NCI-H1105 treated with DMSO at 0.1 percent for 48 hours (cell line): Measurements from ENCODE around the gene NDC80.

ENCODE experiments used
- DNase-seq: peaks from one replicate; lab custom pipeline; 2025; lab: John Stamatoyannopoulos, UW

Gene NDC80

DNA sequence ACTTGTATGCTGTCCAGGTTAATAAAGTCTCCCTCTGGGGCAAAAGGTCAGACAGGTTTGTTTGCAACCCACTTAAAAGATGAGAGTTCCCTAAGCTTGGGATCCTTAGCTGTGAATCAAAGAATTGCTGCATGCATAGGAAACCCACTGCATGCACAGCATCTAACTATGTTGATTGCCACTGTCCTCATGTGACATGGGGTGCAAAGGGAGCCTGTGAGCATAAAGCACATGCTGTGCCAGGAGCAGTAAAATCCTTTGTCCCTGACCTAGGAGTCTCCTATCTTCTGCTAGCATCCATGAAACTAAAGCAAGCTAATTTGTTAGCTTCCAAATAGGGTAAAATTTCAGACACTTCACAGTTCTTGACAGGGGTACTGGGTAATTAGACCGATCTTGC is 13.8 kb upstream of the NDC80 start:
- no peak for DNase-seq

DNA sequence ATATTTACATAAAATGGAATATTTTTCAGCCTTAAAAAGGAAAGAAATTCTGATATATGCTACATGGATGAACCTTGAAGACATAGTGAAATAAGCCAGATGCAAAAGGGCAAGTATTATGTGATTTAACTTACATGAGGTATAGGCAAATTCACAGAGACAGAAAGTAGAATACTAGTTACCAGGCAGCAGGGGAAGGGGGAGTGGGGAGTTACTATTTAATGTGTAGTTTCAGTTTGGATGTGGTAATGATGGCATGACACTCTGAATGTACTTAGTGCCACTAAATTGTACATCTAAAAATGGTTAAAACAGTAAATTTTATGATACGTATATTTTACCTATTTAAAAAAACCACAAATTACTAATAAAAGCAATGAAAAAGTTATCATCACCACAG is 12.1 kb upstream of the NDC80 start:
- no peak for DNase-seq

DNA sequence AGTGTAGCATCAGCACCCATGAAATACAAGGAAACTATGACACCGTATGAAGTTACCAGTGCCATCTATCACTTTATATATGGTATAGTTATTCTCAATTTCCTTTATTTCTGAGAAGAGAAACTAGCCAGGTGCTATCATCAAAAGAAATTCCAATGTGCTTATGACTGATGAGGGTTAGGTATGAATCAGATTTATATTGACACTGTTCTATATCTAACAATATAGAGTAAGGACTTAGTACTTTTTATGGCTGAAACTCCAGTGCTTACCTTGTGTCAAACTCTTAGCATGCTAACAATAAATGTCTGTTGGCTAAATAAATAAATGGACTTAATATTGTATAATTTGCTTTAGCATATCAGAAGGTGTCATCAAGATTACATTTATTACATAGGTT is 7.0 kb upstream of the NDC80 start:
- DNase-seq, result no peak

DNA sequence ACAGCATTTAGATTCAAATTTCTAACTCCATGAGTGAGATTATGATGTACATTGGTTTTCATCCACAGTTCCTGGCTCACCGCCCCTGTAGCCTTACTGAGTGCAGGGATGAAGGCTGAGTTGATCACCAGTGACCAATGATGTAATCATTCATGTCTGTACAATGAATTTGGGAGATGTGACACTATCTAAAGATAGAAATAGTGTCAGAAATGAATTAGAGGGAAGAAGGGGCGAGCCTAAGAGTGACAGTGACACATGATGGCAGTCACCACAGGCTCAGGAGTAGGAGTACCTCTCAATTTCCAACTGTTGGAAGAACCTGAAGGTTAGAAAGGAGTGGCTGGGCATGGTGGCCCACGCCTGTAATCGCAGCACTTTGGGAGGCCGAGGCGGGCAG is 3.2 kb upstream of the NDC80 start:
- DNase-seq, result no peak

DNA sequence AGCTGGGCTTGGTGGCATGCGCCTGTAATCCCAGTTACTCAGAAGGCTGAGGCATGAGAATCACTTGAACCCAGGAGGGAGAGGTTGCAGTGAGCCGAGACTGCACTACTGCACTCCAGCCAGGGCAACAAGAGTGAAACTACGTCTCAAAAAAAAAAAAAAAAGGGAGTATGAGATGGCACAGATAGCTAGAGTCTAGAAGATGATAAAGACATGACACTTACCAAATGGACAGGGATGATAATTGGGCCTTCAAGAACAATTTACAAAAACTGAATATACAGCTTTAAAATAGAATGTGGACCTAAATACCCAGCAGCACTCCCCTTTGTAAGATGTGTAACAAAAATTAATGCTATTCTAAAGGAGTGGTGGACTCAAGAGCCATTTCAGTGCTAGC is 2.8 kb upstream of the NDC80 start:
- DNase-seq, result no peak

DNA sequence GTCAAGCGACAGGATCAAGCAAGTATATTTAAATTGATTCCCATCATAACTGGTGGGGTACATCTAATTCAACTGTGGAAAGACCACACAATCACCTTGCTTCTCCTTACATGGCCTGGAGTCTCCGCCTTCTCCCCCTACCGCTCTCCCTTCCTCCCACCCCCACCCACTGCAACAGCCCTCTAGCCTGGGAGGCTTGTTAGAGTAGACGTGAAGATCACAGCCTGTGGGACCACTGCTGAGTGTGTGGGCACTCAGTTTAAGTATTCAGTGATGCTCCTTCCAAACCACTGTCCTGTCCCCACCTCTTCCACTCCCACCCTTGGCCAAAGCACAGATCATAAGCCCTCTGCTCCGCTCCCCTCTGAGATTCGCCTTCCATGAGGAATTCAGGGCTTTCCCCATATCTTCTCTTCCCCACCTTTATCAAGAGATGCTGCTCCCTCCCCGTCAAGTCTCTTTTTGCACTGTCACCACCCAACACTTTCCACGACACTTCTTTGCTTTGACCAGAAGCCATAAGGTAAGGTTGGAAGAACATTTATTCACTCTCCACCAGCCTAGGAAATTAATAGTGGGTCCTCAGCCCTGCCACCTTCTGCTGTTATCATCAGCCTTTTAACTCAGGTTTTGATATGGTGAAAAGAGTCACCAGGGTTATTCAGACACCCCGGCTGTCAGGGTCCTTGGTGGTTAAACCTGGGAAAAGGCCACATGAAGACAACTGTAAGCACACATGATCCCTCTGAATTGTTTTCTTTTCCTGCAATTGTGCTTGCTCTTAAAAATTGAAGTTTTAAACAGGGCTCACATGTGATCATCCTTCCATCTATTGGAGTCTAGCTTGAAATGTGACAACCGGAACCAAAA is 1.8 kb upstream of the NDC80 start:
- no peak for DNase-seq

DNA sequence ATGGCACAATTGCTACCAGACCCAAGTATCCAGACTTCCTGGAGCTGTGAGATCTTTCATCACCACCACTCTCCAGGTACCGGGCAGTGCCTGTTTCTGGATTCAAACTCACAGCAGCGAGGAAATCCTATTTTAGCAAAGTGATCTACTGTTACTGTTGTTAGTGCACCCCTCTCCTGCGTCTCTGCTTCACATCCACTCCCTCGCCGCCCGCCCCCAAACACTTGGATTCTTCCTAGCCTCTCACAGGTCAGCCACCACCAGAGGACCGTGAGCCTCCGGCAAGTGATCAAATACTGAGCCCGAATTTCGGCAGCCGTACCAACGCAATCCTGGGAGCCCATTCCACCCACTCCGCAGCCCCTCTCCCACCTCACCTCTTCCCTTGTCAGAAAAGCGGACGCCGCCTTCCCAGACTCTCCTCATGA is 571 bp upstream of the NDC80 start:
- peak; percentile 69 for DNase-seq

DNA sequence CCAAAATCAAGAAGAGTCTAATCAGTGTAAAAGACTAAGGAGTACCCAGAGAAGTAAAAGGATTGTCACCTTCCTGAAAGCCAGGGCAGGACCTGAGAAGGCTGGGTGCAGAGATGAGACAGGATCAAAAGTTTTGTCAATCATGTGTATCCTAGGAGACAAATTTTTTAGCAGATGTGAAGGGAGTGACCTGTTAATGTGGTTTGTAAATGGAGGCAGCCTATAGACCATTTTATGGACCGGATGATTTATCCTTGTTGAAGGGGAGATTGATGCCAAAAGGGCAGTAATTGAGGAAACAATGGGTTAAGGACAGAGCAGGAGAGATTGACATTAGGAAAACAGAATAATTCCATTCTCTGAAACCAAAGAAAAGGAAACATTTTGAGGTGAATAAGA is 813 bp downstream of the NDC80 start:
- no peak for DNase-seq

DNA sequence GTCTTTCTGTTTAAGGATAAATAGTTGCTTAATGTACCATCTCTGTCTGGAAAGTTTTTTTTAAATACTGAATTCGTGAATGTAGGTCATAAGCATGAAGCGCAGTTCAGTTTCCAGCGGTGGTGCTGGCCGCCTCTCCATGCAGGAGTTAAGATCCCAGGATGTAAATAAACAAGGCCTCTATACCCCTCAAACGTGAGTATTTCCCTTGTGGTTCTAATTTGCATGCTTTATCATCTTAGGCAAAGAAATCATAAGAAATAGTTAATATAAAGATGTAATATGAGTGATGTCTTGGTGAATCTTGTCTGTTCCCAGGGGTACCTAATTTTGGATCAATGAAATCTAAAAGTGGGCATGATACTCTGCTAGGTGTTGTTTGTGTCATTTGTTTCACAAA is 1.5 kb downstream of the NDC80 start:
- DNase-seq, result no peak

DNA sequence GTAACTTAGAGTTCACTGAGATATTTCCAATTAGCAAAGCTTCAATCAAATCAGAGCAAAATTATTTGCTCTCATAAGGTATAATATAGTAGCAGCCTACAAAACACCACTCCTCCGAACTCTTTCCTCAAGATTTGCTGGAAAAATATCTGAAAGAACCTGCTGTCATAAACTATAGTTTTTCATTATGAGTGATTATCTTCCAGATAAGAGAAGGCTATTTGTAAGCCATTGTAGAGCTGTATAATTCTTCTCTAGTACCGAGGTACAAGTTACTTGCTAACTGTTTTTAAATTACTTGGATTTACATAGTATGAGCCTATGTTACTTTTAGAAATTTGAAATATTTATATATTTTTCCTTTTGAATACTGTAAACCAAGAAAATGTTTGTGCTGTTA is 2.1 kb downstream of the NDC80 start:
- no peak for DNase-seq

DNA sequence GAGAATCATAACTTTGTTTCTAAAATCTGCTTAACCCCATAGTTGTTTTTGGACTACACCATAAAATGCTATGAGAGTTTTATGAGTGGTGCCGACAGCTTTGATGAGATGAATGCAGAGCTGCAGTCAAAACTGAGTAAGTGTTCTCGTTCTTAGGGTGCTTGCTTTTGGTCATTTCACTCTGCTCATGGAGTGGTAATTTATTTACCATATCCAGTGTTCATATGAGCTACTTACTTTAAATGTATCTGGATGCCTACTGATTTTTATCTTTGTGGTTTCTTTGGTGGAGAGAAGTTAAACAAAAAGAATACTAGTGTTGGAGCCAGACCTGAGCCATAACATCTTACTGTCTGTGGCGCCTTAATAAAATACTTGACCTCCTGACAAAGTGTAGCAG is 16.4 kb downstream of the NDC80 start:
- no peak for DNase-seq

DNA sequence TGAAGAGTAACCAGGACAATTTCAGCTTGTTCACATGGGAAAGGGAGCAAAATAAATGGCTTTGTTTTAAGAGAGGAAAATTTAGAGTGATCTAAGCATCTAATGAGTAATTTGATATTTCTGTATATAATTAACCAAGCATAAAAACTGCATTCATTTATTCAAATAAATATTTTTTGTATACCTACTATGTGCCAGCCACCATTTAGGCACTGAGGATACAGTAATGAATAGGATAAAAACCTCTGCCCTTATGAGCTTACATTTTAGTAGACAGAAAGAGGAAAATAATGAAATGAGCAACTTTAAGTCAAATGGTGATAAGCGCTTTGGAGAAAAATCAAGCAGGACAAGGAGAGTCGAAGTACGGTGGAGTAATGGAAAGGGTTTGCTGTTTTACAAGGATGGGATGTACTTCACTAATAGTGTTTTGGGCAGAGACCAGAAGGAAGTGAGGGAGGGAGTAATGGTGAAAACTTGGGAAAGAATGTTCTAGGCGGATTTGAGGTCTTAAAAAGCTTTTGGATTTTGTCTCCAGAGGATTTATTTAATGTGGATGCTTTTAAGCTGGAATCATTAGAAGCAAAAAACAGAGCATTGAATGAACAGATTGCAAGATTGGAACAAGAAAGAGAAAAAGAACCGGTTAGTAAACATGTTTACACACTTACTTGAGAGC is 17.4 kb downstream of the NDC80 start:
- DNase-seq, result no peak

DNA sequence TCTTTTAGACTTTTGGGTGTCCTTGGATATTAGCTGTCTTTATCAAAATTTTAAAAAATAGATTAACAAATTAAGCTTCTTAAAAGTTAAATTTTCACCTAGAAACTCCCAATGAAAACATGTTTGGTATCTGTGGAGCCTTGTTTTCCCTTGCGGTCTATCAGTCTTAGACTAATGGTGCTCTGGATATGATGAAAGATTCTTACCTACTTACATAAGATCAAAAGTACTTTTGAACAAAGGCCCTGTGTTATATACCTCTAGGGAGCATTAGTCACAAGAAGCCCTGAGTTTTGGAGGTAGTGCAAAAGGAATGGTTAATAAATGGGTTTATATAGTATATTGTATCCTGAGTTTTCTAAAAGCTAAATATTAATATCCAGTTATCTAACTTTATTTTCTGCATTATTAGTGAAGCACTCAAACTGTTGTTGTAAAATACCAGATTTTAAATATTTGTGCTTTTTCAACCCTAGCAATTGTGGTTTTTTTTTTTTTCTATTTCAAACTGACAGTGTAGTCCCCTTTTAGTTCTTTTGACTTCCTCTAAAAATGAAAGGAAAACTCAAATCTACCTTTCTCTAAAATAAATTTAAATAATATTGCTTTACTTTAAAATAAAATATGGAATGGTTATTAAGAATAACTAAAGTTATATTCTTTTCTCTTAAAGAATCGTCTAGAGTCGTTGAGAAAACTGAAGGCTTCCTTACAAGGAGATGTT is 18.1 kb downstream of the NDC80 start:
- no peak for DNase-seq

DNA sequence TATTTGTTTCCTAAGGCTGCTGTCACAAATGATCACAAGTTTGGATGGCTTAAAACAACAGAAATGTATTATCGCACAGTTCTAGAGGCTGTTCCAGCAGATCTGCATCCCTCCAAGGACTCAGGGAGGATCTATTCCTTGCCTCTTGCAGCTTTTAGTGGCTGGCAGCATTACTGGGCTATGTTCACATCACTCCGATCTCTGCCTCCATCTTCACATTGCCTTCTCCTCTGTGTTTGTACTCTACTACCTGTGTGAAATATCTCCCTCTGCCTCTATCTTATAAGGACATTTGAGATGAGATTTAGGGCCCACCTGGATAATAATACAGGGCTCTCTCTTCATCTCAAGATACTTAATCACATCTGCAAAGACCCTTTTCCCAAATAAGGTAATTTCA is 18.9 kb downstream of the NDC80 start:
- no peak for DNase-seq

DNA sequence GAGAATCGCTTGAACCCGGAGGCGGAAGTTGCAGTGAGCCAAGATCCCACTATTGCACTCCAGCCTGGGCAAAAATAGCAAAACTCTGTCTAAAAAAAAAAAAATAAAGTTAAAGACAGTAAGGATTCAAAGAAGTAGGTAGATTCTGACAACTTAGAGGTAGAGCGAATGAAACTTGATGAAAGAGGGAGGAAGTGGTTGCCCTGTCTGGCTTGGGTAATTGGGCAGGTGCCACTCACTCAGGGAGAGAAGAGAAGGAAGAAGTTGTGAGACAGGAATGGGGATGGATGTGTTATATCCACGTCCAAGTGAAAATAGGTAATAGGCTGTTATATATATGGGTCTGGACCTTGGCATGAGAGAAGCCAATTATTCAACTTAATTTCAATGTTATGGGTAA is 26.3 kb downstream of the NDC80 start:
- DNase-seq, result no peak

DNA sequence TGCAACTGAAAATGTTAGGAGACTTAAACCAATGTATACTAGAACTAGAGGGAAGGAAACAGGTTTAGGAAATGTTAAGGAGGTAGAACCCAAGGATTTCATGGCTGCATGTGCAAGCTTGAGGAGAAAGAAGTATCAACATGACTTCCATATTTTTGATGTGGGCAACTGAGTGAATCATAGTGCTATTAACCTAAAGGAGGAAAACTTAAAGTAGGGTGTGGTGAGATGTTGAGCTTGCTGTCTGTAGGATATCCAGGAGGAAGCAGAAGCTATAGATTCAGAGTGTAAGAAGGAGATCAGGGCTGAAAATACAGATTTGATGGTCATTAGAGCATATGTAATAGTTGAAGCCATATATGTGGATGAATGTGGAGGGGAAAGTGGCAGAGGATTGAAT is 31.5 kb downstream of the NDC80 start:
- no peak for DNase-seq

DNA sequence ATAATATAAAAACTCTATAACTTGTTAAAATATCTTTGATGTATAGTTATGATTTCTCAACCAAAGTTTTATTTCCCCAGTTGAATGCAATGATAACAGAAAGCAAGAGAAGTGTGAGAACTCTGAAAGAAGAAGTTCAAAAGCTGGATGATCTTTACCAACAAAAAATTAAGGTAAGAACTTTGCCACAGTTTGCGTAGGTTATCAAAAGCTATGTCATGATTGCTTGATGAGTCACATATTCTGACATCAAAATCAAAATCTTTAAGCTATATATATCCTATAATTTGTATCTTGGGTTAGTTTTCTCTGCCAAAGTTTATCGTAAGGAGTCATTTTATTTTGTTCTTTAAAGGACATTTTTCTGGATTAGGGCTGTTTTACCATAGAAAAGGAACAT is 35.0 kb downstream of the NDC80 start:
- DNase-seq, result no peak

DNA sequence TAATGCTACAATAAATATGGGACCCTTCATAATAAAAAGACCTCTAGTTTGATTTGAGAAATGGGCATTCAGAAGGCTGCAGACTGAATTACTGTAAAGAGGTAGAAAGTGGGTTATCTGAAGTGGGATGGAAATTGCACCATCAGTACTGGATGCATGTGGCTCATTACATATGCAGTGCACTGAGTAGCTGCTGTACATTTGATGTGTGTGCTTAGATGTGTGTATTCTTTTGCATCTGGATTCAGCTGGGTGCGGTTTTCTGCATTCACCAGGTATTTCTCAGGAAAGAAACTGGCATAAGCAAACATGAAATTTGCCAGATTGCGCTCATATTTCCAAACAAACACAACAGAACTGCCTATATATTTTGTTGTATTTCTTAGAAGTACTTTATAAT is 38.2 kb downstream of the NDC80 start:
- DNase-seq, result no peak

DNA sequence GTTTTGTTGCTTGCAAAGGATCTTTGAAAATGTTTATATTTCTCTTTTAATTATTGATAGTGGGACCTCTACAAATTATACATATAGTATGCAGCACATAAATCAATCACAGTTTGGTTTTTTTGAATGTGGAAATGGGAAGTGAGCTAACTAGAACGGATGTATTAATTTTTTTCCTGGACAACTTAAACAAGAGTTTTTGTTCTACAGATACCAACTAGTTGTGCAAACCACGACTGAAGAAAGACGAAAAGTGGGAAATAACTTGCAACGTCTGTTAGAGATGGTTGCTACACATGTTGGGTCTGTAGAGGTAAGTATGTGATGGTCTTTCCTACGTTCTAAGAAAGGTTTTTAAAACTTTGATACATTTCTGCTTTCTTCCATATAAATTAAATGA is 39.2 kb downstream of the NDC80 start:
- DNase-seq, result no peak

DNA sequence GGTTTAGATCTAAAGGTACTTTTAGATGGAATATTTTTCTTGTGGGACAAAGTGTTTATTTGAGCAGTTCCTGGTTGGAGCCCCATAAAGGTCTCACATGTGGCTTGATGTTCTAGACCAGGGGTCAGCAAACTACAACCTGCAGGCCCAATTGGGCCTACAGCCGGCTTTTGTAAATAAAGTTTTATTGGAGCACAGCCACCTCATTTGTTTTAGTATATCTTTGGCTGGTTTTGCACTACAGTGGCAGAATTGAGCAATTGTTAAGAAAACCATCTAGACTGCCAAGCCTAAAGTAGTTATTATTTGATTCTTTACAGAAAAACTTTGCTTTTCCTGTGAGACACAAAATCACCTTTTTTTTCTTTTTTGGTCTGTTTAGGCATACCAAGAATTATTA is 41.6 kb downstream of the NDC80 start:
- no peak for DNase-seq

DNA sequence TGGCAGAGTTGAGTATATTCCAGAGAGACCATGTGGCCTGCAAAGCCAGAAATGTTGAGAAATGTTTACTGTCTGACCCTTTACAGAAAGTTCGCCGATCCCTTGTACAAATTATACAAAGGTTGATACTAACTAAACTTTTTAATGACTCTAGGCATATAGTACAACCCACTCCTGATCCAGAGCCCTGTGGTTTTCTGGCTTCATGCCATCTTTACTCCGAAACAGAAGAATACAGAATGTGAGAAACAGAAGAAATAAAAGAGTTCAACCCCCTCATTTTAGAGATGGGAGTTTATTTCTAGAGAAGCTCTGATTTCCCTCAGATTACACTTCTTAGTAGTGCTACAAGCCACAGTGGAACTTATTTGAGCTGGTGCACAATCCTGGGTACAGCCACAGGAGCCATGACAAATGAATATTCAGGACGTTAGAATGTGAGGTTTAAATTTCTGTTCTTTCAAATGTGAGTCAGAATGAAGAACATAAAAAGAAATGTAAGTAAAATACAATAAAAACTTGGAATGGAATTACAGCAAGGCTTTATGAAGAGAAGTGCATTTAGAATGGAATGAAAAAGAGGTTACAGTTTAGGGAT is 46.1 kb downstream of the NDC80 start:
- no peak for DNase-seq

DNA sequence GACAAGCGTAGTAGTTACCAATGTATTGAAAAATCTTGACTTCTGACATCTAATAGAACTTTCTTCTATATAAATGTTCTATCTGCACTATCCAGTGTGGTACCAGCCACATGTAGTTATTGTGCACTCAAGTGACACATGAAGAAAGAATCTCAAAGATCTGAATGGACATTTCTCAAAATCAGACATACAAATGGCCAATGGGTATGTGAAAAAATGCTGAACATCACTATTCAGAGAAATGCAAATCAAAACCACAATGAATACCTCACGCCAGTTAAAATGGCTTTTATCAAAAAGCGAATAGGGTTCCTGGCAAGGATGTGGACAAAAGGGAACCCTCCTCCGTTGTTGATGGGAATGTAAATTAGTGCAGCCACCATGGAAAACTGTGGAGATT is 46.7 kb downstream of the NDC80 start:
- DNase-seq, result no peak

DNA sequence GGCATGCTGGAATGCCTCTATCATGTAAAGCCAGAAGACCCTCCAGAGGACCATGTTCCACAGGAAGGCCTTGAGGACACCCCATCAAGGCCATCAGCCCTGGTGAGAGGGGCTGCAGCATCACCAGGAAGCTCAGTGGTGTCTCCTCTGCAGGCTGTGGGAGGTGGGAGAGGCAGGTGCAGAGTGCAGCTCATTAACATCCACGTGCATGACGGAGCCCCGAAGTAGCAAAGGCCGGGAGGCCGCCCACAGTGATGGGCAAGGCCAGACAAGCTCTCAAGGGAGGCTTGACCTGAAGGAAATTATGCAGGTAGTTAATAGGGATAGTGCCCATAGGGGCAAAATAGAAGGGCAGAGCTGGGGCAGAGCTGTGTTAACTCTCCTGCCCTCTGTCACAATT is 53.9 kb downstream of the NDC80 start:
- DNase-seq, result no peak
